ENCODE measurements around the gene GSTA3. TPM values are rescaled to one million over a fixed set of nuclear protein-coding genes. Genes with fewer than 3 reads are reported as not detected.
"Not testable (repeated sequence)": the region's sequence is repeated elsewhere in the genome, so short reads cannot be mapped to it uniquely, and the experiment has no call there.

GSTA3 gene
- total and polyA plus RNA-seq, 2 of the 13 experiments (the other 11 are each of a cell fraction or from before 2014, with no cell fraction given), result not detected

DNA sequence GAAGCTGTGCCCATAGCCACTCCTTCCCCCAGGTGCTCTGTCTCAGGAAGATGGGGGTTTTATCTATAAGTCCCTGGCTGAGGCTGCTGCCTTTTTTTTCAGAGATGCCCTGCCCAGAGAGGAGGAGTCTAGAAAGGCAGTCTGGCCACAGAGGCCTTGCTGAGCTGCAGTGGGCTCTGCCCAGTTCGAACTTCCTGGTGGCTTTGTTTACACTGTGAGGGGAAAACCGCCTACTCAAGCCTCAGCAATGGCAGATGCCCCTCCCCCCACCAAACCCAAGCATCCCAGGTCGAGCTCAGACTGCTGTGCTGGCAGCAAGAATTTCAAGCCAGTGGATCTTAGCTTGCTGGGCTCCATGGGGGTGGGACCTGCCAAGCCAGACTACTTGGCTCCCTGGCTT is 53.4 kb downstream of the GSTA3 start (continued):
- TF ChIP-seq, protein P1, sequence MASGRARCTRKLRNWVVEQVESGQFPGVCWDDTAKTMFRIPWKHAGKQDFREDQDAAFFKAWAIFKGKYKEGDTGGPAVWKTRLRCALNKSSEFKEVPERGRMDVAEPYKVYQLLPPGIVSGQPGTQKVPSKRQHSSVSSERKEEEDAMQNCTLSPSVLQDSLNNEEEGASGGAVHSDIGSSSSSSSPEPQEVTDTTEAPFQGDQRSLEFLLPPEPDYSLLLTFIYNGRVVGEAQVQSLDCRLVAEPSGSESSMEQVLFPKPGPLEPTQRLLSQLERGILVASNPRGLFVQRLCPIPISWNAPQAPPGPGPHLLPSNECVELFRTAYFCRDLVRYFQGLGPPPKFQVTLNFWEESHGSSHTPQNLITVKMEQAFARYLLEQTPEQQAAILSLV (CRISPR knock-in tag; IDR thresholded peaks at IDR 0.05; ENCODE audit: borderline replicate concordance), result 0 out of 2 replicates have a peak, but pooled peaks have one; percentile 47
- TF ChIP-seq FOXA3 (CRISPR knock-in tag; IDR thresholded peaks at IDR 0.05), result peak; percentile 85
- TF ChIP-seq, protein P2, sequence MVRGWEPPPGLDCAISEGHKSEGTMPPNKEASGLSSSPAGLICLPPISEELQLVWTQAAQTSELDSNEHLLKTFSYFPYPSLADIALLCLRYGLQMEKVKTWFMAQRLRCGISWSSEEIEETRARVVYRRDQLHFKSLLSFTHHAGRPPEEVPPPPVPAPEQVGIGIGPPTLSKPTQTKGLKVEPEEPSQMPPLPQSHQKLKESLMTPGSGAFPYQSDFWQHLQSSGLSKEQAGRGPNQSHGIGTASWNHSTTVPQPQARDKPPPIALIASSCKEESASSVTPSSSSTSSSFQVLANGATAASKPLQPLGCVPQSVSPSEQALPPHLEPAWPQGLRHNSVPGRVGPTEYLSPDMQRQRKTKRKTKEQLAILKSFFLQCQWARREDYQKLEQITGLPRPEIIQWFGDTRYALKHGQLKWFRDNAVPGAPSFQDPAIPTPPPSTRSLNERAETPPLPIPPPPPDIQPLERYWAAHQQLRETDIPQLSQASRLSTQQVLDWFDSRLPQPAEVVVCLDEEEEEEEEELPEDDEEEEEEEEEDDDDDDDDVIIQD (CRISPR knock-in tag; IDR thresholded peaks at IDR 0.05; ENCODE audit: low read depth), result 0 out of 2 replicates have a peak, but pooled peaks have one; percentile 42
- TF ChIP-seq GABPA (IDR thresholded peaks at IDR 0.05; ENCODE audit: low read depth, low read length); FOXP1 (IDR thresholded peaks at IDR 0.05): not testable (repeated sequence)
- TF ChIP-seq GABPA (CRISPR knock-in tag; IDR thresholded peaks at IDR 0.05; ENCODE audit: low read depth), result 0 out of 2 replicates have a peak, but pooled peaks have one; percentile 32
- peak; percentile 30; the same call in 1 of the 2 replicates for TF ChIP-seq SAP130 (CRISPR knock-in tag; IDR thresholded peaks at IDR 0.05; ENCODE audit: low read depth)
- TF ChIP-seq, protein P3, sequence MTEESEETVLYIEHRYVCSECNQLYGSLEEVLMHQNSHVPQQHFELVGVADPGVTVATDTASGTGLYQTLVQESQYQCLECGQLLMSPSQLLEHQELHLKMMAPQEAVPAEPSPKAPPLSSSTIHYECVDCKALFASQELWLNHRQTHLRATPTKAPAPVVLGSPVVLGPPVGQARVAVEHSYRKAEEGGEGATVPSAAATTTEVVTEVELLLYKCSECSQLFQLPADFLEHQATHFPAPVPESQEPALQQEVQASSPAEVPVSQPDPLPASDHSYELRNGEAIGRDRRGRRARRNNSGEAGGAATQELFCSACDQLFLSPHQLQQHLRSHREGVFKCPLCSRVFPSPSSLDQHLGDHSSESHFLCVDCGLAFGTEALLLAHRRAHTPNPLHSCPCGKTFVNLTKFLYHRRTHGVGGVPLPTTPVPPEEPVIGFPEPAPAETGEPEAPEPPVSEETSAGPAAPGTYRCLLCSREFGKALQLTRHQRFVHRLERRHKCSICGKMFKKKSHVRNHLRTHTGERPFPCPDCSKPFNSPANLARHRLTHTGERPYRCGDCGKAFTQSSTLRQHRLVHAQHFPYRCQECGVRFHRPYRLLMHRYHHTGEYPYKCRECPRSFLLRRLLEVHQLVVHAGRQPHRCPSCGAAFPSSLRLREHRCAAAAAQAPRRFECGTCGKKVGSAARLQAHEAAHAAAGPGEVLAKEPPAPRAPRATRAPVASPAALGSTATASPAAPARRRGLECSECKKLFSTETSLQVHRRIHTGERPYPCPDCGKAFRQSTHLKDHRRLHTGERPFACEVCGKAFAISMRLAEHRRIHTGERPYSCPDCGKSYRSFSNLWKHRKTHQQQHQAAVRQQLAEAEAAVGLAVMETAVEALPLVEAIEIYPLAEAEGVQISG (CRISPR knock-in tag; IDR thresholded peaks at IDR 0.05), result peak; percentile 37; the same call in 1 of the 2 replicates
- TF ChIP-seq KDM5B (CRISPR knock-in tag; IDR thresholded peaks at IDR 0.05; ENCODE audit: borderline replicate concordance), result peak; percentile 42; the same call in 1 of the 2 replicates
- 0 out of 2 replicates have a peak, but pooled peaks have one; percentile 20 for TF ChIP-seq KDM2A (CRISPR knock-in tag; IDR thresholded peaks at IDR 0.05; ENCODE audit: borderline replicate concordance, low read depth)
- TF ChIP-seq RXRA (CRISPR knock-in tag; IDR thresholded peaks at IDR 0.05), result peak; percentile 50; the same call in 1 of the 2 replicates
- 0 out of 2 replicates have a peak, but pooled peaks have one; percentile 38 for TF ChIP-seq SPEN (CRISPR knock-in tag; IDR thresholded peaks at IDR 0.05; ENCODE audit: low read depth)
- TF ChIP-seq, protein P4, sequence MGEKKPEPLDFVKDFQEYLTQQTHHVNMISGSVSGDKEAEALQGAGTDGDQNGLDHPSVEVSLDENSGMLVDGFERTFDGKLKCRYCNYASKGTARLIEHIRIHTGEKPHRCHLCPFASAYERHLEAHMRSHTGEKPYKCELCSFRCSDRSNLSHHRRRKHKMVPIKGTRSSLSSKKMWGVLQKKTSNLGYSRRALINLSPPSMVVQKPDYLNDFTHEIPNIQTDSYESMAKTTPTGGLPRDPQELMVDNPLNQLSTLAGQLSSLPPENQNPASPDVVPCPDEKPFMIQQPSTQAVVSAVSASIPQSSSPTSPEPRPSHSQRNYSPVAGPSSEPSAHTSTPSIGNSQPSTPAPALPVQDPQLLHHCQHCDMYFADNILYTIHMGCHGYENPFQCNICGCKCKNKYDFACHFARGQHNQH (CRISPR knock-in tag; IDR thresholded peaks at IDR 0.05), result peak; percentile 48; the same call in 1 of the 2 replicates
- TF ChIP-seq MIER3 (CRISPR knock-in tag; IDR thresholded peaks at IDR 0.05; ENCODE audit: borderline replicate concordance), result peak; percentile 59; the same call in 1 of the 2 replicates
- TF ChIP-seq ERF (CRISPR knock-in tag; IDR thresholded peaks at IDR 0.05), result peak; percentile 34; the same call in 1 of the 2 replicates
- TF ChIP-seq FOXO1 (CRISPR knock-in tag; IDR thresholded peaks at IDR 0.05), result 0 out of 2 replicates have a peak, but pooled peaks have one; percentile 46
- peak; percentile 47 for TF ChIP-seq GABPB1 (CRISPR knock-in tag; IDR thresholded peaks at IDR 0.05)
- peak; percentile 63; the same call in 1 of the 2 replicates for TF ChIP-seq KAT8 (CRISPR knock-in tag; IDR thresholded peaks at IDR 0.05)
- TF ChIP-seq, protein P5, sequence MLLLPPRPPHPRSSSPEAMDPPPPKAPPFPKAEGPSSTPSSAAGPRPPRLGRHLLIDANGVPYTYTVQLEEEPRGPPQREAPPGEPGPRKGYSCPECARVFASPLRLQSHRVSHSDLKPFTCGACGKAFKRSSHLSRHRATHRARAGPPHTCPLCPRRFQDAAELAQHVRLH (CRISPR knock-in tag; IDR thresholded peaks at IDR 0.05; ENCODE audit: borderline replicate concordance, low read depth), result 0 out of 2 replicates have a peak, but pooled peaks have one; percentile 51
- 0 out of 2 replicates have a peak, but pooled peaks have one; percentile 9 for TF ChIP-seq RAD21 (CRISPR knock-in tag; IDR thresholded peaks at IDR 0.05)
- TF ChIP-seq FOXP1 (CRISPR knock-in tag; IDR thresholded peaks at IDR 0.05), result peak; percentile 43; the same call in 1 of the 2 replicates
- TF ChIP-seq, protein P6, sequence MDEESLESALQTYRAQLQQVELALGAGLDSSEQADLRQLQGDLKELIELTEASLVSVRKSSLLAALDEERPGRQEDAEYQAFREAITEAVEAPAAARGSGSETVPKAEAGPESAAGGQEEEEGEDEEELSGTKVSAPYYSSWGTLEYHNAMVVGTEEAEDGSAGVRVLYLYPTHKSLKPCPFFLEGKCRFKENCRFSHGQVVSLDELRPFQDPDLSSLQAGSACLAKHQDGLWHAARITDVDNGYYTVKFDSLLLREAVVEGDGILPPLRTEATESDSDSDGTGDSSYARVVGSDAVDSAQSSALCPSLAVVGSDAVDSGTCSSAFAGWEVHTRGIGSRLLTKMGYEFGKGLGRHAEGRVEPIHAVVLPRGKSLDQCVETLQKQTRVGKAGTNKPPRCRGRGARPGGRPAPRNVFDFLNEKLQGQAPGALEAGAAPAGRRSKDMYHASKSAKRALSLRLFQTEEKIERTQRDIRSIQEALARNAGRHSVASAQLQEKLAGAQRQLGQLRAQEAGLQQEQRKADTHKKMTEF (CRISPR knock-in tag; IDR thresholded peaks at IDR 0.05), result peak; percentile 28; the same call in 1 of the 2 replicates
- TF ChIP-seq HDAC1 (CRISPR knock-in tag; IDR thresholded peaks at IDR 0.05), result 0 out of 2 replicates have a peak, but pooled peaks have one; percentile 39

Data from HepG2 (cell line).